ENCODE measurements around the gene ZNF608.

DNA sequence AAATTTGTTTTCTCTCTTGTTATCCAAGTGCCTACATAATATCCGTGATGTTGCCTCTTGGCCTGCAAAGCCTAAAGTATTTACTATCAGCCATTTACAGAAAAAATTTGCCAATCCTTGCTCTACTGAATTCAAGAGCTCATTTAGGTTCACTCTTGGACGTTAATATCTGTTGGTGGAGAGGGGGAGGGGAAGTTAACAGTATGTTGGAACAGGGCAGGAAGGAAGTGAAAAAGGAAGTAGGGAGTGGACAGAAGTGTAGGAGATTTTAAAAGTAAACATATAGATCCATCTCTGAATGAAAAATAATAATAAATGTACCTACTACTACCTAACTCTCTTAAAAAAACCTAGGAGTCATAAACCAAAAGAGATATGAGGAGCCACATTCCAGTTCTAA is 32.8 kb downstream of the ZNF608 start:
- TF ChIP-seq, protein P1, sequence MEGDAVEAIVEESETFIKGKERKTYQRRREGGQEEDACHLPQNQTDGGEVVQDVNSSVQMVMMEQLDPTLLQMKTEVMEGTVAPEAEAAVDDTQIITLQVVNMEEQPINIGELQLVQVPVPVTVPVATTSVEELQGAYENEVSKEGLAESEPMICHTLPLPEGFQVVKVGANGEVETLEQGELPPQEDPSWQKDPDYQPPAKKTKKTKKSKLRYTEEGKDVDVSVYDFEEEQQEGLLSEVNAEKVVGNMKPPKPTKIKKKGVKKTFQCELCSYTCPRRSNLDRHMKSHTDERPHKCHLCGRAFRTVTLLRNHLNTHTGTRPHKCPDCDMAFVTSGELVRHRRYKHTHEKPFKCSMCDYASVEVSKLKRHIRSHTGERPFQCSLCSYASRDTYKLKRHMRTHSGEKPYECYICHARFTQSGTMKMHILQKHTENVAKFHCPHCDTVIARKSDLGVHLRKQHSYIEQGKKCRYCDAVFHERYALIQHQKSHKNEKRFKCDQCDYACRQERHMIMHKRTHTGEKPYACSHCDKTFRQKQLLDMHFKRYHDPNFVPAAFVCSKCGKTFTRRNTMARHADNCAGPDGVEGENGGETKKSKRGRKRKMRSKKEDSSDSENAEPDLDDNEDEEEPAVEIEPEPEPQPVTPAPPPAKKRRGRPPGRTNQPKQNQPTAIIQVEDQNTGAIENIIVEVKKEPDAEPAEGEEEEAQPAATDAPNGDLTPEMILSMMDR (IDR thresholded peaks at IDR 0.05) = no peak
- no peak for TF ChIP-seq POLR2AphosphoS5 (IDR thresholded peaks at IDR 0.05)
- no peak for TF ChIP-seq POLR2A (IDR thresholded peaks at IDR 0.05)
- TF ChIP-seq EP300 (IDR thresholded peaks at IDR 0.05) = no peak

All from gastroesophageal sphincter (tissue), 3 donors.